Measurements from ENCODE around the gene HEG1.

DNA sequence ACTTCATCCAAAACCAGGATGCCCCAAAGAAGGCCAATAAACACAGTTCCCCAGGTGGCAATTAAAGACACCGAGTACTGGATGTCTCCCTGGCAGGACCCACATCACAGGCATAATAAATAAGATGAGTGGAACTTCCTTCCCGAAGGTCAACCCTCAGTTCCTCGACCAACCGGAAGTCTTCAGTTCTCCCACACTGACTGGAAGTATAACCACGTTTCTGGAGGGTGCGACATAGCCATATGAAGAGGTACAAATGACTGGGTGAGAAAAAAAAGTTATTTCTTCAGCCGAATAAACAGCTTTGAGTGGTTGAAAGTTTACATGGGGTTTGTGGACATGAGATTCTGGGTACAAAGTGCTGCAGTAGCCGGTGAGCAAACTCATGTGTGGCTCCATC, 86.6 kb downstream of the HEG1 start:
- no peak for TF ChIP-seq CTCF (conservative IDR thresholded peaks at IDR 0.05; ENCODE audit: low read depth, low read length)
- TF ChIP-seq EZH2 (IDR thresholded peaks at IDR 0.05; ENCODE audit: low read length, unreplicated experiment) = no peak
- no peak for TF ChIP-seq EZH2phosphoT487 (IDR thresholded peaks at IDR 0.05; ENCODE audit: borderline replicate concordance, low read length)
